Measurements from ENCODE around the gene CACUL1. TPM values are rescaled to one million over a fixed set of nuclear protein-coding genes. Genes with fewer than 3 reads are reported as not detected.

The CACUL1 gene
- total RNA-seq, 6 experiments from 2014 or later: 31.5 to 34.0 (median 32.7) TPM

GRCh38 chr10:118737603-118738302 lies 17.0 kb downstream of the CACUL1 start:
- H3K4me1 Mint-ChIP-seq (ENCODE audit: low read depth): peaks cover 36% of the 10 kb centered on the region
- no peaks in the 10 kb centered on the region for H3K36me3 Mint-ChIP-seq (ENCODE audit: low read depth)
- H3K27ac Mint-ChIP-seq: no peak overlapping the region
- no peak for TF ChIP-seq CTCF (IDR thresholded peaks at IDR 0.05)
- H3K9me3 Mint-ChIP-seq: no peaks in the 10 kb centered on the region
- DNase-seq: no peak
- no peaks in the 10 kb centered on the region for H3K27me3 Mint-ChIP-seq (ENCODE audit: insufficient read depth)
- H3K4me3 Mint-ChIP-seq: no peak overlapping the region

GRCh38 chr10:118735294-118735693 lies 19.5 kb downstream of the CACUL1 start:
- Mint-ChIP-seq H3K27ac (no peak overlapping the region), H3K36me3 (ENCODE audit: low read depth) (no peaks in the 10 kb centered on the region), H3K4me1 (ENCODE audit: low read depth) (peaks cover 27% of the 10 kb centered on the region), H3K9me3 (no peaks in the 10 kb centered on the region), H3K27me3 (ENCODE audit: insufficient read depth) (no peaks in the 10 kb centered on the region), H3K4me3 (no peak overlapping the region)
- no peak for DNase-seq
- no peak for TF ChIP-seq CTCF (IDR thresholded peaks at IDR 0.05)

GRCh38 chr10:118734475-118734874 lies 20.3 kb downstream of the CACUL1 start:
- Mint-ChIP-seq H3K4me1 (ENCODE audit: low read depth) (peaks cover 35% of the 10 kb centered on the region), H3K27me3 (ENCODE audit: insufficient read depth) (no peaks in the 10 kb centered on the region), H3K9me3 (no peaks in the 10 kb centered on the region), H3K4me3 (no peak overlapping the region), H3K27ac (no peak overlapping the region), H3K36me3 (ENCODE audit: low read depth) (no peaks in the 10 kb centered on the region)
- DNase-seq: no peak
- peak; percentile 64 for TF ChIP-seq CTCF (IDR thresholded peaks at IDR 0.05)

GRCh38 chr10:118732245-118733165 lies 22.3 kb downstream of the CACUL1 start:
- H3K4me1 Mint-ChIP-seq (ENCODE audit: low read depth): peaks cover 32% of the 10 kb centered on the region
- no peaks in the 10 kb centered on the region for H3K36me3 Mint-ChIP-seq (ENCODE audit: low read depth)
- no peaks in the 10 kb centered on the region for H3K27me3 Mint-ChIP-seq (ENCODE audit: insufficient read depth)
- DNase-seq: no peak
- no peak for TF ChIP-seq CTCF (IDR thresholded peaks at IDR 0.05)
- H3K27ac Mint-ChIP-seq: no peak overlapping the region
- no peak overlapping the region for H3K4me3 Mint-ChIP-seq
- H3K9me3 Mint-ChIP-seq: no peaks in the 10 kb centered on the region

GRCh38 chr10:118730756-118731456 lies 23.9 kb downstream of the CACUL1 start:
- no peak overlapping the region for H3K4me3 Mint-ChIP-seq
- H3K9me3 Mint-ChIP-seq: no peaks in the 10 kb centered on the region
- no peak overlapping the region for H3K27ac Mint-ChIP-seq
- no peak for TF ChIP-seq CTCF (IDR thresholded peaks at IDR 0.05)
- 0 out of 2 replicates have a peak, but pooled peaks cover 2% of the 10 kb centered on the region for H3K27me3 Mint-ChIP-seq (ENCODE audit: insufficient read depth)
- DNase-seq: no peak
- H3K4me1 Mint-ChIP-seq (ENCODE audit: low read depth): peaks cover 36% of the 10 kb centered on the region
- no peaks in the 10 kb centered on the region for H3K36me3 Mint-ChIP-seq (ENCODE audit: low read depth)

Measured in HFFc6 (cell line).